Activated gamma-delta T cell (primary cell): Measurements from ENCODE around the gene WWTR1.

ENCODE experiments used
- DNase-seq: peaks from one replicate; lab custom pipeline; 2025; lab: John Stamatoyannopoulos, UW

WWTR1 gene

DNA sequence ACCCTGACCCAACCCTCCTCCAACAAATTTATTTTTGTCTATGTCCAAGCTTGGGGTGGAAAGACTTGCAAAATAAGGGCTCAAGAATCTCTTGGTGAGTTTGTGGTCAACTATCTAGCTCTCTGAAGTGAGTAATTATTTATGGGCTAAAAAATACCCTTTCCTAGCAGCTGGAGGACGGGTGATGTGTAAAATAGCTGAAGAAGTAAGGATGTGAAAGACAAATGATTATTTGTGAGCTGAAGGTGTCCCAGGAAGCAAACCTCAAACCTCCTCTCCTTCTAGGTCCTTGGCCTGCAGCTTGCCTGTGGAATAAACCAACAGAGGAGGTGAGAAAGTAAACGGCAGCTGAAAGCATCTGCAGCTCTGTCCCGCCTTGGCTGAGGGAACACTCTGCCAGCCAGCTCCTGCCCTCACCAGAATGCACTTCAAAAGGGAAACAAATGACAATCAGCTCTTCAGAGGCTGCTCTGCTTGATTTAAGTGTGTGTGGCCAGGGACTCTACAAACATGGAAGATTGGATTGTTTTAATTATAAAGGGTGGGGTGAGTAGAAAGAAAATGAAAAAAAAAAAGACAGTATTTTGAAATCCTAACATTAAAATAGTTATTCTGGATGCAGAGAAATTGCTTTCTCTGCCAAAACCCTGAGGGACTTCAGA is 123.0 kb downstream of the WWTR1 start:
- no peak for DNase-seq

DNA sequence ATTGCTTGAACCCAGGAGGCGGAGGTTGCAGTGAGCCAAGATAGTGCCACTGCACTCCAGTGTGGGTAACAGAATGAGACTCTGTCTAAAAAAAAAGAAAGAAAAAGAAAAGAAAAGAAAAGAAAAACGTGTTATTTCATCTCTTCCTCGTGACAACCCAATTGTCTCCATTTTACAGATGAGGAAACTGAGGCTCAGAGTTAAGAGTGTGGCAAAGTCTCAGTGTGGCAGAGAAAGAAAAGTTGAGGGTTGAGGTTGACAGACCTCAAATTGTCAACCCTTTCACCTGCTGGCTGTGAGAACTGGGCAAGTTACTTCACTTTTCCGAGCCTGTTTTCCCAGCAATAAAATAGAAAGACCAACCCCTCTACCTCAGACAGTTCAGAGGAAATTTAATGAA is 123.7 kb downstream of the WWTR1 start:
- DNase-seq = no peak

DNA sequence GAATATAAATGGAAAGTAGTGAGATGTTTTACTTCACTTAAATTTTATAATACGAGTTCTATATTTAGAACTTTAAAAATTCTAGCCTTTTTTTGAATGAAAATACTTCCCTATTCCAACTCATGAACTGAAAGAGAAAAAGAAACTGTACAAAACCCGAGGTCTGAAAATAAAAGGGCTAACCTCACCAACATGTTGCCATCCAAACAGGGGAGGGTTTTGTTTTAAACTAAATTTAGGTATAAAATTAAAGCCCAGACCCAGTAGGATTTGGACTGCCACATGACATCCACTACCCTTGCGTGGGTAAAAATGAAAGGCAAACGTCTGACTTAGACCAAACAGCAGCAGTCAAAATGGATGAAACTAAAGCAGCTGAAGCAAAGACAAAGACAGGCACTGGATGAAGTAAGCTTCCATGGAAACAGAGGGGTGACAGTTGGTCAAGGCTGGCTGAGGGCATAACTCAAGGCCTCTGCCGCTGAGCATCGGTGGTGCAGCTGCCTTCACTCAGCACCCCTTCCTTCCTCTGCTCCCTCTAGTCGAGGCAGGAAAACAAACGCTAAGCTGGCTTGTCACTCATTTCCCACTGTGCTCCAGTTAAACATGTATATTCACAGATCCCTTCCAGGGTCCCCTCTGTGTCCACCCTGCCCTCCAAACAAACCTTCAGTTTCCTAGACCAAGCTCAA is 125.2 kb downstream of the WWTR1 start:
- DNase-seq = no peak

DNA sequence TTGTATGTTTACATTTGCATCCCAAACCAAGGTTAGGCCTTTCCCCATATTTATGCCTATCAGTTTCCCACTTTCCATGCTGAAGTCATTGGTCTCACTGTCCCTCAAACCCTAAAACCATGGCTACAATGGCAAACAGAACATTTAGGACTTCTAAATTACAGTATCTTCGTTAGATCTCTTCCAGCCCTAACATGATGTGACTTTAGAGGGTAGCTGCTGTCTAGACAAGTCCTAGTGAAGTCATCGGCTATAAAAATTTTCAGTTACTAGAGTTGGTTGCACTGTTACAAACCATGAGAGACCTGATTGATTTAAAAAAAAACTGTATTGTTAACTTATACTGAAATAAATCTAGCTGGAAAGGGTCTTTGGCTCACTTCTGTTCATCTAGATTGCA is 128.7 kb downstream of the WWTR1 start:
- DNase-seq = no peak

DNA sequence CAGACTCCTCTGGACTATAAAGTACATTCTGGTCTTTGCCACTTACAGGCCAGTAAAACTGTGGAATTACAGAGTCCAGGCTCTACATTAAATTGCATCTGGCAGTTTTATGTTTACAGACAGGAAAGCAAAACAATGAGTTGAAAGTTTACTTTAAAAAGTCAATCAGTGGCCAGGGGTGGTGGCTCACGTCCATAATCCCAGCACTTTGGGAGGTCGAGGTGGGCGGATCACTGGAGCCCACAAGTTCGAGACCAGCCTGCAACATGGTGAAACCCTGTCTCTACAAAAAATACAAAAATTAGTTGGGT is 129.5 kb downstream of the WWTR1 start:
- DNase-seq = no peak

DNA sequence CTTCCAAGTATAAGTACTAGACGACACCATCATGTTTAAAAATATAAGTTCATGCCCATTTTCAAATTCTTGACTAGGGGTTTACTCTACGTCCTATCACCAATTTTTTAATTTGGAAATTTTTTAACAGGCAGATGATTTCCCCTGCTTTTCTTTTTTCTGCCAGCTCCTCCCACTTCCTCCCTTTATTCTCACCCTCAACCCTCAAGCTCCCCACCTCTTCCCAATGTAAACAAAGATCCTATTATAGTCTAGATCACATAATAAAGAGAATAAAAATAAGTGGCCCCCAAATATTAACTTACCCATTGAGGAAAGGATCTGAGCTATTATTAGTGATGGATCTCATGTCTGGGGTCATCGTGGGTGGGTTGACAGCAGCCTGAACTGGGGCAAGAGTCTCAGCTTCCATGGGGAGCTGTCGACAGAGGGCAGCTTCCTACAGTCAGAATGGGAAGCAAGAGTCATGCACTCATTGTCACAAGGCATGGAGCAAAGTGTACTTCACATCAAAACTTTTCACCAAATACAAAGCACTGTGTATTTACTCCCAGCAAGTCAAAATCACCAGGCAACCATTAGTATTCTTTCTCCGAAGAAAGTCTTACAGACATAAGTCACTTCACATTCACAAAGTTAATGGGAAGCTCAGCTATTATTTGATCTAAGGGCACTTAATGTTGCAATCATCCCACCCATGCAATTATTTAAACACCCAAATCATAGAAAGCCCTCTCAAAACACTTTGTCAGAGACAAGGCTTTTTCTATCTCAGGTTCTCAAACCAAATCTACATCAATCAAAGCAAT is 130.1 kb downstream of the WWTR1 start:
- DNase-seq = no peak

DNA sequence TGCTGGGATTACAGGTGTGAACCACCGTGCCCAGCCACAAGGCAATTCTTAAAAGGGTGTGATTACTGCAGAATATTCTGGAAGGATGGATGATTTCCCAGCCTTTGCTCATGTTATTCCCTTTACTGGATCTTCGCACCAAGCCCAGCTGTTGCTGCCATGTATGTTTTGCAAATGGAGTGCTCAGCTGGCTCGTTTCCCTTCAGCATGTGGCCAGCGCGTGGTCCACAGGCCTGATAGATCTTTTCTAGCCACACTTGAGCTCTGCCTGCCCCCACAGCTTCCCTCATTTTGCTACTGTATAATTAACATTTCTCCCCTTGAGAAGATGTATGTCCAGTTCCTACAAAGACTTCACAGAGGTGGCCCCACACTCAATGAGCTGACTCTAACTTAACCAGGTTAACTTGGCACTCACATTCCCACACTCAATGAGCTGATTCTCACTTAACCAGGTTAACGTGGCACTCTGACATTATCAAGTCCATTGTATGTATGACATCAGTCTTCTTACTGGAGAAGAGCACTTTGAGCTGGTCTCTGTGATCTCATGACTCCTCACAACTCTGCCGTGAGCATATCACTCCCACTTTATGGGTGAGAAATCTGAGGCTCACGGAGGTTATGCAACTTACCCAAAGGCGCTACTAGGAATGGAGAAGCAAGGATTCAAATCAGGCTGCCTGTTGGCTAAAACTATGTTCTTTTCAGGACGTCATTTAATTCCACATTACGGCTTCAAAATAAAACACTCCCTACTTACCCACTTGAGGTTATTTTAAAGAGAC is 134.1 kb downstream of the WWTR1 start:
- no peak for DNase-seq

DNA sequence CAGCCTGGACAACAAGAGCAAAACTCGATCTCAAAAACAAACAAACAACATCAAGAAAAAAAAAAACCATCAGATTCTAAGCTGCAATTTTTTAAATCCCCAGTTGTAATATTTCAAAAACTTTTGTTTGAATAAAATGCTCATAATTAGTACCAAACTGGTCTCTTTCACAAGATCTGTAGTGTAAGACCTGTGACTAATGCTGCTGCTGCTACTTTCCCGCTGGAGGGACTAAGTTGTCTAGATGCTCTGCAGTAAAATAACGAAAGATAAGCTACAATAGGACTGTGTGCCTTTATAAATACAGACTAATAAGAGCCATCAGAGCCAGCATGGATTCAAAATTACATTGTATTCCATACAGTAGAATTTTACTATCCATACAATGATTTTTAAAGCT is 137.9 kb downstream of the WWTR1 start:
- DNase-seq = no peak

DNA sequence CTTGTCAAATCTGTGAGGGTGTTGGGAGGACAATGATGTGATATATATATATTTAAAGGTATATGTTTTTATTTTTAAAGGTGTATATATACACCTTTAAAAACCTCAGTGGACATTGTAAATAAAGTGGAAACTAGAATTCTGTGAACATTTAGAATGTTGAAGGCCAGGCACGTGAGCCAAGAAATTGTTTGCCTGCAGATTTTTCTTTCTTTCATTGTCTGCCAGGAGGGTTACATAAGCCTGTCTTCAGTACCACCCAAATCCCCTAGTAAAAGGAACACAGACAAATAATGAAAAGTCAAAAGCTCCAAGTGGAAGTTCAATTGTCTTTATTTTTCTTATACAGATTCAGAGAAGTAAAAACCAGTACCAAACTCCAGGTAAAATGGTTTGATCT is 140.9 kb downstream of the WWTR1 start:
- DNase-seq = no peak

DNA sequence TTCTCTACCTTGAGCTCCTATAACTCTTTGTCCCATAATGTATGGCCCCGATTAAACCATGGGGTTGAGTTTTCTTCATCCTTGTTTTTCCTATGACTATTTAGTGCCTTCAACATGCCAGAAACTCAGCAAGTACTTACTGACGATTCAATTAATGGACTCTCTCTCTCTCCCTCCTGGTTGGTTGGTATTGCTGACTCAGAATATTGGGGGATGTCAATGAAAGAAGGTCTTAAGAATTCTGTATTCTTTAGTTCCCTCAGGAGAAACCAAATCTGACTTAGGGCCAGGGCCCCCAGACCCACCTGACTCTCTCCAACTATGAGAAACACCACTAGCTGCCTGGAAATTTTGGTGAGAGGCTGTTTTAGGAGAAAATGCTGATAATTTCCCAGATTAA is 142.6 kb downstream of the WWTR1 start:
- no peak for DNase-seq

DNA sequence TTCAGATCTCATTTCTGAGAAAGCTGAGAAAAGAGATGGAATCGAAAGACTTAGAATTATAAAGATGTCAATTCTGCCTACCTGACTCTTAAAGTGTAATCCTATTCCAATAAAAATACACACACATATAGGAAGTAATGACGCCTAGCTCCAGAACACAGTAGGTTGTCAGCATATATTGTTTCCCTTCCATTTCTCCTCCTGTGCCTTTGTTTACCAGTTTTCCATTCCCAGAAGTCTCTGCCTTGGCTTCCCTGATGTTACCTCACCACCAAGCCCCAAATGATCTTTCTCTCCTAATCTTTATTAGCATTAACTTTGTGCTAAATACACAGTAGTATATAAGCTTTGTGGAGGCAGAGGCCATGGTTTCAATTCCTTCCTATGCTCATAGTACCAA is 143.4 kb downstream of the WWTR1 start:
- no peak for DNase-seq

DNA sequence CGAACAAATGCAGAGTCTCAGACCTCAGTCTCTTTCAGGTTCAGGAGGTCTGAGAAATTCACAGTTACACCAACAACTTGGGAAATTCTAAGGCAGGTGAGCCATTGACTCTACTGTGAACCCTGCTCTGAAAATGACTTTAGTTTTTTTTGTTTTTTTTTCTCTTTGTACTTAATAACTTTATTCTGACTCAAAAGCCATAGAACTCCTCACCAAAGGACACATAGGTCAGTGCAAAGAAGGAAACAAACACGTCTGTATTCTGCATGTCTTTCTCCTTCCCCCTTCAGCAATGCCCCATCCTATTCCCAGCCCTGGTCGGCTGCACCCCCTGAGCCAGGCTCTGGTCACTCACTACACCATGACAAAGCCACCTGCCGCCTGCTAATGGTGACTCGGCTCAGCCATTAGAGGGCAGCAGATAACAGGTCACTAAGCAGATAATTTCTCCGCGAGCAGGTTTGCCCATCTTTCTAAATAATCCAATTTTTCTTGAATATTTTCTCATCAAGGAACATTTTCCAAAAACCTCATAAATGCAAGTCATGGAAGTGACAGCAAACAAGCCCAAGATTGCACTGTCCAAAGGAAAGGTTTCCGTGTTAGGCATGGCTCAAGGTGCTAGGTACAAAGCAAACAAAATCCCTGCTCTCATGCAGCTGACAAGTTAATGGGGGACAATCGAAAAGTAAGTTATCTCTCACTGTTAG is 145.6 kb downstream of the WWTR1 start:
- DNase-seq = no peak

DNA sequence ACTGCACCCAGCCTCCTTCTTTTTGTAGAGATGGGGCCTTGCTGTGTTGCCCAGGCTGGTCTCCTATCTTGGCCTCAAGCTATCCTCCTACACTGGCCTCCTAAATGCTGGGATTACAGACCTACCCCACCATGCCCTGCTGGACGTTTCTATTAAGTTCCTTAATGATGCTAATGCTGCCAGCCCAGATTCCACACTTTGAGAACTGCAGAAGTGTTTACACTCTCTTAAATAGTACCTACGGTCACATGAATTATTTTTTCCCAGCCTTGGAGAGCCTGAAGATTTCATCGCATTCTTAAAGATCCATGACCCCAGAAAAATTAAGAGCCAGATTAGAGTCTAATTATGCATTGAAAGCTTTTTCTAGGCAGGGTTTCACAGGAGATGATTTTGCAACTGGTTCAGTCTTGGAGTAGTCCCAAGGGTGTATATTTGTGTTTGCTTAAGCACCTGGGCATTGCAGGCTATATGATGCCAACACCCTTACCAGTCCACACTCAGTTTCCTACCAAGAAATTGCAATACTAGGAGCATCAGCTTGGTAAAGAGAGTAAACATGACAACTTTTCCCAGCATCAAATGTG is 146.7 kb downstream of the WWTR1 start:
- DNase-seq = no peak

DNA sequence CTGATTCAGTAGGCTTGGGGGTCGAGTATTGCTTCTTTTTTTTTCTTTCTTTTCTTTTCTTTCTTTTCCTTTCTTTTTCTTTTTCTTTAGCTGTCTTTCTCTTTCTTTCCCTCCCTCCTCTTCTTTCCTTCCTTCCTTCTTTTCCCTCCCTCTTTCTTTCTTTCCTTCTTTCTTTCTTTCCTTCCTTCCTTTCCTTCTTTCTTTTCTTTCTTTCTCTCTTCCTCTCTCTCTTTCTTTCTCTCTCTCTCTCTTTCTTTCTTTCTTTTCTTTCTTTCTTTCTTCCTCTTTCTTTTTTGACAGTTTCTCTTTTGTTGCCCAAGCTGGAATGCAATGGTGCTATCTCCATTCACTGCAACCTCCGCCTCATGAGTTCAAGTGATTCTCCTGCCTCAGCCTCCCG is 147.3 kb downstream of the WWTR1 start:
- DNase-seq = no peak

DNA sequence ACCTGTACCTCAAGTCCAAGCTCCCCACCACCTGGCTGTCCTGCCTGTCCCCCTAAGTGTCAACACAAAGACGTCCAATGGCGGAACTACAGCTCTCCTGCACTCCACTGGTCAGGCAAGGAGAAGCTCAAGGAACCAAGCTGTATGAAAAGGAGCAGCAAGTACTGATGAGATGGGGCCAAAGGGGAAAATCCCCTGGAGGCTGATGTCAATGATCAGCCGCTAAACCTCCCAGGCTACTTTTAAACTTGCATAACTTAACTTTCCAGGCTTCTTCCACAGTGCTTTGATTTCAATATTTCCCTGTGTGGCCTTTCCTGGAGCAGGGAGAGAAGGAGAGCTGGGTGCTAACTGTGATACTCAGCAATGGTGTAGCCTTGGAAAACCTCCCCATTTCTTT is 148.3 kb downstream of the WWTR1 start:
- no peak for DNase-seq

DNA sequence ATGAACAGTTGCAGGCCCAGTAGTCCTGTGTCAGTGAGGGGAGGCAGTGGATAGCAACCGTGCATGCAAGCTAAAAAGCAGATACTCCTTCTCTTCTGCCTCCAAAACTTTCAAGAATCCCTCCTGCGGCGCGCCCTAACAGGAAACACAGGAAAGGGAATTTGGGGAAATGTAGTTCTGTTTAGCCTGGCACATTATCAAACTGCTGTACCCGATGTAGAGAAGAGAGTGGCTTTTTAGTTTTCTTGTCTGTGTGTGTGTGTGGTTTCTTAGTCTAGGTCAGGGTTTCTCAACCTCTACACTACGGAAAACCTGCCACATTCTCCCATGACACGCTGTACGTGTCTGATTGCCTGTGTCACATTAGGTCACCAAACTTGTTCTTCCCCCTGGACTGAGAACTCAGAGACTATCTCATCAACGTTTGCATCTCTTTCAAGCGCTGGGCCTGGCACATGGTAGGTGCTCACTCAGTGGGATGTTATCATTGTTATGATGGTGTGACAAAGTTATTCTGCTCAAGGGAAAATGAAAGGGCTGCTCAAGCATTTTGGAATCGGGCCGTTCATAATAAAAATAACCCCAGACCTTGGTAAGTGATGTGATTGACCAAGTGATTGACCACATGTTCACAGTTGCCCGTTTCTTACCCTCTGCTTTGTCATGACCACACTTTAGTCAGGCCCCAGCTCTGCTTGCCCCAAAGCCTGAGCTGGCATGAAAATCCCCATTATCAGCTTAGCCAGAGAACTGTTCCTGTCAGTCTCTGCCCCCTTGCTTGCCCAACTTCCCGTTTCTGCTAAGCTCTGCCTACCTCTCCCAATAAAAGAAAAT is 150.1 kb downstream of the WWTR1 start:
- no peak for DNase-seq

DNA sequence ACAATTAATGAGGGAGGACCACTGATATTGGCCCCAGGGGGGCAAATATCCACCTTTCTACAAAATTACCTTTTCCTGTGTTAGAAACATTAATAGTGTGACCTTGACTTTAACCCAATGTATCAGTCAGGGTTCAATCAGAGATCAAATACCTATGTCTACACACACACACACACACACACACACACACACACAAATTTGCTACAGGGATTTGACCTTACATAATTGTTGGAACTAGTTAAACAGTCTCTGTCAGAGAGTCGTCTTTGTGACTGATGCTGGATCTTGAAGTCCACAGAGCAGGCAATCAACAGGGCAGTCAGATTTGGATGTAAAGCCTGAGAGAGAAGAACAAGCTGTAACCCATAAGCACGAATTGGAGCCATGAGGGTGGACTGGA is 150.9 kb downstream of the WWTR1 start:
- no peak for DNase-seq

DNA sequence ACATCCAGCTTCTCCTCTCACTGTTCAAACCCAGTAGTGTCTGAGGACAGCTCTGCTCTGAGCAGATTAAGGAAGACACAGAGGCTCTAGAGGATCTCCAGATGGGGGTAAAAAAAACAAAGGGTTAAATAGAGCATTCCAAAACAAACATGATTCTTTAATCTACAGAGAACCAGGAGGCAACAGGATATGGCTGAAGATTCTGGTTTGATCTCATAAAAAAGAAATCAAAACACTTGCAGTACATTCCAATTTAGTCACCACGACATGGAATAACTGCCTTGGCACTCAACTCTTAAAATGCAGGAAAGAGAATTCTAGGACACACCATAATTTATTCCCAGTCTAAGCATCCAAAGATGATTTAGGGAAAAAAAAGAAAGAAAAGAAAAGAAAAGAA is 151.3 kb downstream of the WWTR1 start:
- DNase-seq = no peak

DNA sequence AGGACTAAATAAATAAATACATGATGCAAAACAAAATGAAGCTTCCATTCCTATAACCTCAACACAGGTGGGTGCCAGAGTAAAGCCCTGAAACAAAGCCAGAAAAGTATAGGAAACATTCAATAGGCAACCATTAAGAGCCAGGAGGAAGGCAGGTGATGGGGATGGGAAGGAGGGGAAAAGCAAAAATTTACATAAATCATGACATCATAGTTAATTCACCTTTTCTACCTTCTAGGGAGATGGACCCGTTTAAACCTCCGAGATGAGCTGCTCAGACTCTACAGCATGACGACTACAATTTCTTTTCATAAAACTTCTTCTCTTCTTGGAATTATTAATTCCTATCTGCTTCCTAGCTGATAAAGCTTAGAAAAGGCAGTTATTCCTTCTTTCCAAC is 155.4 kb downstream of the WWTR1 start:
- no peak for DNase-seq

DNA sequence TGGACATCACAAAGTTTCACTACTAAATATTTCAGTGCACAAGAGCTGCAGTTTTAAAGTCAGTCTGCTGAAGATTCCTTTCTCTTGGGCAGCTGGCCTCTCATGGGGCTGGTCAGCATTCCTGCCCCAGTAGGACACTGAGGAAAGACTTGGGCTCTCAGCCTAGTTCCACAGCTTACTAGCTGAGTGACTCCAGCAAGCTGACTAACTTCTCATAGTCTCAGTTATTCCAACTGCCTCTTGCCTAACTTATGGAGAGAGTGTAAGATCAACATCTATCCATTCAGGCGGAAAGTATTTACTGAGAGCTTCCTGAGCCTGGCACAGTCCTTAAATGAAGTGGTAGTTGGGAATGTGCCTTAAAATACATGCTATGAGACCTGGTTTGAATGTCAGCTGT is 156.3 kb downstream of the WWTR1 start:
- DNase-seq = no peak
